Adipose tissue (tissue), 3 donors: ENCODE results near the gene HMGXB4. TPM values are rescaled to one million over a fixed set of nuclear protein-coding genes. Genes with fewer than 3 reads are reported as not detected.

ENCODE experiments used
- H3K27ac ChIP-seq: one replicate; pipeline ENCODE4 v1.5.1; 2013; ENCODE audit warnings: low read depth, low read length
- WGBS, 3 donors: extraction: QIAGEN DNeasy Blood & Tissue Kit; methylation state at CpG; one replicate each; pipeline ENCODE4 v1.1.7; 2013; 5-methylcytosine and 5-hydroxymethylcytosine counted together
- polyA plus RNA-seq, 3 donors: library from polyadenylated mRNA; stranded (reverse); fragments of 200-250 nt; gene quantifications; one replicate each; pipeline ENCODE4 v1.2.3, GENCODE V29; 2013
- donor health status: healthy with polysubstance abuse.
- donor health status: Bipolar disorder and iron deficiency.
- donor health status: healthy.

The HMGXB4 gene
- polyA plus RNA-seq, 3 donors = 4.6 to 10.7 (median 10.1) TPM

GRCh38 chr22:35335936-35336781 is 78.9 kb downstream of the HMGXB4 start:
- H3K27ac ChIP-seq = no peak overlapping the region
- WGBS, 3 donors = 71 to 83% (median 82%) methylated on average over 12 of the region's 12 CpGs

GRCh38 chr22:35337932-35338331 is 80.6 kb downstream of the HMGXB4 start:
- WGBS, 3 donors = 90 to 93% (median 92%) methylated on average over 4 of the region's 4 CpGs
- no peak overlapping the region for H3K27ac ChIP-seq

- H3K27ac ChIP-seq = no peak overlapping the region
- 86 to 93% (median 91%) methylated on average over 19 of the region's 19 CpGs for WGBS, 3 donors
These were observed 84.0 kb downstream of the HMGXB4 start for GRCh38 chr22:35341090-35341874.

- no peak overlapping the region for H3K27ac ChIP-seq
- WGBS, 3 donors = 94 to 96% (median 95%) methylated on average over 4 of the region's 4 CpGs
These were observed 85.1 kb downstream of the HMGXB4 start for GRCh38 chr22:35342390-35342789.

- WGBS, 3 donors = 95 to 97% (median 96%) methylated on average over 25 to 26 of the region's 26 CpGs
- no peak overlapping the region for H3K27ac ChIP-seq
These were observed 86.6 kb downstream of the HMGXB4 start for GRCh38 chr22:35343664-35344550.

GRCh38 chr22:35344956-35345690 is 87.8 kb downstream of the HMGXB4 start:
- 91 to 94% (median 92%) methylated on average over 14 of the region's 14 CpGs for WGBS, 3 donors
- H3K27ac ChIP-seq = no peak overlapping the region

Other genes starting within 250 kb of the HMGXB4 start
- under 1 TPM in 1 of 3 donors, not detected in 2; 0.12 TPM for gene ISX, start 191.3 kb upstream of the HMGXB4 start, polyA plus RNA-seq
- 10 to 100 TPM; 22.7 to 66.6 (median 40.2) TPM for gene TOM1, start 42.4 kb downstream of the HMGXB4 start, polyA plus RNA-seq
- 100 to 1,000 TPM in 1 of 3 donors, 10 to 100 TPM in 1, 1 to 10 TPM in 1; 9.0 to 358 (median 86.9) TPM for gene HMOX1, start 123.6 kb downstream of the HMGXB4 start, polyA plus RNA-seq
- gene MCM5, start 142.6 kb downstream of the HMGXB4 start, polyA plus RNA-seq = 10 to 100 TPM in 2 of 3 donors, 1 to 10 TPM in 1; 8.7 to 12.1 (median 11.2) TPM